ENCODE measurements around the gene PDZD4. TPM values are rescaled to one million over a fixed set of nuclear protein-coding genes. Genes with fewer than 3 reads are reported as not detected.

The PDZD4 gene
- total RNA-seq, 1 donor from 2014 or later = 0.07 TPM

- DNase-seq (no peak), ATAC-seq (ENCODE audit: low read depth) (no peak)
- no peaks in the 10 kb centered on the region for H3K36me3 Mint-ChIP-seq (ENCODE audit: low read depth)
- no peak for TF ChIP-seq CTCF (IDR thresholded peaks at IDR 0.05)
- no peaks in the 10 kb centered on the region for H3K27me3 Mint-ChIP-seq
- POLR2A ChIA-PET = no interaction called here
- H3K9me3 Mint-ChIP-seq = no peaks in the 10 kb centered on the region
- no peak overlapping the region for H3K4me3 Mint-ChIP-seq
- intact Hi-C loops (cut with micrococcal nuclease) = no loop called here
- H3K4me1 Mint-ChIP-seq = no peaks in the 10 kb centered on the region
- CTCF ChIA-PET = no interaction called here
- no peak overlapping the region for H3K27ac Mint-ChIP-seq
Observed at GRCh38 chrX:153805436-153805835, 24.9 kb downstream of the PDZD4 start.

- ChIA-PET CTCF (no interaction called here), POLR2A (no interaction called here)
- Mint-ChIP-seq H3K4me1 (no peaks in the 10 kb centered on the region), H3K9me3 (no peaks in the 10 kb centered on the region), H3K4me3 (no peak overlapping the region), H3K36me3 (ENCODE audit: low read depth) (no peaks in the 10 kb centered on the region), H3K27ac (no peak overlapping the region), H3K27me3 (no peaks in the 10 kb centered on the region)
- DNase-seq (no peak), ATAC-seq (ENCODE audit: low read depth) (no peak)
- intact Hi-C loops (cut with micrococcal nuclease) = no loop called here
- TF ChIP-seq CTCF (IDR thresholded peaks at IDR 0.05) = no peak
Observed at GRCh38 chrX:153804621-153805020, 25.7 kb downstream of the PDZD4 start.

- no peak for TF ChIP-seq CTCF (IDR thresholded peaks at IDR 0.05)
- Mint-ChIP-seq H3K4me1 (no peaks in the 10 kb centered on the region), H3K27ac (no peak overlapping the region), H3K4me3 (no peak overlapping the region), H3K27me3 (no peaks in the 10 kb centered on the region), H3K9me3 (no peaks in the 10 kb centered on the region), H3K36me3 (ENCODE audit: low read depth) (peaks cover 2% of the 10 kb centered on the region)
- POLR2A ChIA-PET = no interaction called here
- intact Hi-C loops (cut with micrococcal nuclease) = no loop called here
- no peak for ATAC-seq (ENCODE audit: low read depth)
- no peak for DNase-seq
- CTCF ChIA-PET = no interaction called here
Observed at GRCh38 chrX:153804100-153804595, 26.2 kb downstream of the PDZD4 start.

- Mint-ChIP-seq H3K27me3 (no peaks in the 10 kb centered on the region), H3K4me1 (no peaks in the 10 kb centered on the region), H3K36me3 (ENCODE audit: low read depth) (peaks cover 8% of the 10 kb centered on the region), H3K4me3 (no peak overlapping the region), H3K9me3 (no peaks in the 10 kb centered on the region), H3K27ac (no peak overlapping the region)
- no peak for ATAC-seq (ENCODE audit: low read depth)
- DNase-seq = no peak
- intact Hi-C loops (cut with micrococcal nuclease) = no loop called here
- TF ChIP-seq CTCF (IDR thresholded peaks at IDR 0.05) = no peak
- ChIA-PET POLR2A (no interaction called here), CTCF (no interaction called here)
Observed at GRCh38 chrX:153803211-153804099, 26.9 kb downstream of the PDZD4 start.

DNA sequence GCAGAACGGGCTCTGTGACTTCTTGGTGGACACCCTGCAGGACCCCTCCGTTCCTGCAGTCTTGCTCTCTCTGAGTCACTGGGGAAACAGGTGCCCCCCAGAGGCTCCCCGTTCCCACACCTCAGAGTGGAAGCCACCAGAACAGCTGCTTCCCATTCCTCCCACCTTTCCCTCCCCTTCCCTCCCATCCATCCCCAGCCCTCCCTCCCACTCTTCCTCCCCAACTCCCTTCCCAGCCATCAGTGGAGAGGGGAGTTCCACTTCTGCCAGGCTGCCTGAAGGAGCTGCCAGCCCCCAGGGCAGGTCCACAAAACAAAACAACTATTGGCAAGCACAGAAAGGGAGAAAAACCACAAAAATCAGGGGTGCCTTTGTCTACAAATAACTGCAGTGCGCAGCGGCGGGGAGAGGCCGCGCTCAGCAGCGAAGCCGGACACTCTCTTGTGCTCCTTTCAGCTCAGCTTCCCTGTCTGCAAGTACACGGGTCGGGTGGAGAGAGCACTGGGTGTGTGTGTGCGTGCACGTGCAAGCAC lies 27.8 kb downstream of the PDZD4 start:
- TF ChIP-seq CTCF (IDR thresholded peaks at IDR 0.05) = no peak
- H3K27me3 Mint-ChIP-seq = no peaks in the 10 kb centered on the region
- intact Hi-C loops (cut with micrococcal nuclease) = no loop called here
- H3K27ac Mint-ChIP-seq = no peak overlapping the region
- H3K9me3 Mint-ChIP-seq = no peaks in the 10 kb centered on the region
- H3K4me1 Mint-ChIP-seq = no peaks in the 10 kb centered on the region
- peaks cover 13% of the 10 kb centered on the region for H3K36me3 Mint-ChIP-seq (ENCODE audit: low read depth)
- POLR2A ChIA-PET = no interaction called here
- DNase-seq (no peak), ATAC-seq (ENCODE audit: low read depth) (no peak)
- CTCF ChIA-PET = no interaction called here
- H3K4me3 Mint-ChIP-seq = no peak overlapping the region
